ENCODE results near the gene CCDC148.

CCDC148 gene

GRCh38 chr2:158172719-158173118, 283.8 kb downstream of the CCDC148 start:
- DNase-seq (ENCODE audit: low read depth), result no peak

- no peak for DNase-seq (ENCODE audit: low read depth)
These were observed 302.0 kb downstream of the CCDC148 start for GRCh38 chr2:158154596-158154995.

DNA sequence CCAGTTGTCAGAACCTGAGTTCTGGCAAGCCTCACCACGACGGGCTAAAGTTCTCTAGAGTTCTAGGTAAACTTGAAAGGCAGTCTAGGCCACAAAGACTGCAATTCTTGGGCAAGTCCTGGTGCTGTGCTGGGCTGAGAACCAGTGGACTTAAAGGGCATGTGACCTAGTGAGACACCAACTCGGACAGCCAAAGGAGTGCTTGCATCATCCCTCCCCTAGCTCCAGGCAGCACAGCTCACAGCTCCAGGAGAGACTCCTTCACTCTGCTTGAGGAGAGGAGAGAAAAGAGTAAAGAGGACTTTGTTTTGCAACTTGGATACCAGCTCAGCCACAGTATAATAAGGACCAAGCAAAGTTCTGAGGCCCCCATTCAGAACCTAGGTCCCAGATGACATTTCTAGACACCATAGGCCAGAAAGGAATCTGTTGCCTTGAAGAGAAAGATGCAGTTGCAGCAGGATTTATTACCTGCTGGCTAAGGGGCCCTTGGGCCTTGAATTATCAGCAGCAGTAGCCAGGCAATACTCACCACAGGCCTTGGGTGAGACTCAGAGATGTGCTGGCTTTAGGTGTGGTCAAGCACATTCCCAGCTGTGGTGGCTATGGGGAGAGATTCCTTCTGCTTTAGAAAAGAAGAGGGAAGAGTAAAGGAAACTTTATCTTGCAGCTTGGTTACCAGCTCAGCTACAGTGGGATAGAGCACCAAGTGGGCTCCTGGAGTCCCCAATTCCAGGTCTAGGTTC, 303.1 kb downstream of the CCDC148 start:
- no peak for DNase-seq (ENCODE audit: low read depth)

DNA sequence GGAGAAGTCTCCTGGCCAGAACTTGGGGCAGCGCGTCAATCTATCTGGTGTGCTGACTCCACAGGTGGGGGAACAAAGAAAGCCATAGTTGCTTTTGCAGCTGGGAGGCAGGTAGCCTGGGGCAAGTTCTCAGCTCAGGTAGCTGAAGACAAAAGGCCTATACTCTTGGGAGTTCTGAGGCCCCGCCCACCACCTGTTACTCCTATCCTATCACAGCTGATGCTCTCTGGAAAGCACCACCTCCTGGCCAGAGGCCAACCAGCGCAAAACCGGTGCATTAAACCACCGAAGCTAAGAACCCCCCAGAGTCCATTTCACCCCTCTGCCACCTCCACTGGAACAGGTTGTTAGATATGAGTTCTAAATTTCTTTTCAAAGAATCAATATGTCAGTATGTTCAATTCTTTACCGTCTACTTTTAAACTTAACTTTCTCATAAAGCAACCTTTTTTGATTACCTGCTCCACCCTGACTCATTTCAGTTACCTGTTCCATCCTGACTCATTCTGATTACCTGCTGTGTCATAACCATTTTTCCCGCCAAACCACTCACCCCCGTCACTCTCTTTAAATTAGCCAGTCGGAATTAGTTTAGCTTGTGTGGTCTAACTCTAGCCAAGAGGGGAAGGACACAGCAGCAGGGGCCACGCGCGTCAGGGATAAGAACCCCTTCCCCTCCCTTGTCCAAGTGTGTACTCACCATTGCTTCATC, 311.5 kb downstream of the CCDC148 start:
- no peak for DNase-seq (ENCODE audit: low read depth)

GRCh38 chr2:158143703-158144360, 312.7 kb downstream of the CCDC148 start:
- DNase-seq (ENCODE audit: low read depth), result no peak

DNA sequence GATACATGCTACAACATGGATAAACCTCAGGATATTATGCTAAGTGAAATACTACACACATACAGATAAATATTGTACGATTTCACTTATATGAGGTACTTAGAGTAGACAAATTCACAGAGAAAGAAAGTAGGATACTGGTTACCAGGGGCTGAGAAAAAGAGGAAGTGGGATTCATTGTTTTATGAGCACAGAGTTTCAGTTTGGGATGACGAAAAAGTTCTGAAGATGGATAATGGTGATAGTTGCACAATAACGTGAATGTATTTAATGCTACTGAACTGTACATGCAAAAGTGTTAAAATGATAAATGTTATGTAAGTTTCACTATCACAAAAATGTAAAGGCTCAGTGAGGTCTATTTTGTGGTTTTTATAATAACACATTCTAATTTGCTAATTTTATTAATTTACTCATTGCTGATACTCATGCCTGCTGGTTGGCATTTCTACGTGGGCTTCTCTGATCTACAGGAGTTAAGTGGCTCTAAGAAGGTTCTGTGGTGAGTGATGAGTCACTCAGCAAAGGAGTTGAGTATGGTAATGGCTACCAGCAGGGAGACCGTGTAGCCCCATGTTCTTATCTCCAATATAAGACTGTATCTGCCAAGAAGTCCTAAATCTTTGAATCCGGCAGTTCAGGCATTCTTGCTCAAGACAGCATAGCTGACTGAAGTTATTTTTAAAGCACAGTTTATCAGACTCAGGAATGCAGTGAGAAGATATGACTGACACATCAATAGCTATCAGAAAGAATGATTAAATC, 313.8 kb downstream of the CCDC148 start:
- DNase-seq (ENCODE audit: low read depth), result no peak

- no peak for DNase-seq (ENCODE audit: low read depth)
These were observed 314.4 kb downstream of the CCDC148 start for GRCh38 chr2:158142165-158142564.

- DNase-seq (ENCODE audit: low read depth), result no peak
These were observed 316.4 kb downstream of the CCDC148 start for GRCh38 chr2:158140201-158140600.

GRCh38 chr2:158138255-158138654, 318.3 kb downstream of the CCDC148 start:
- DNase-seq (ENCODE audit: low read depth), result no peak

DNA sequence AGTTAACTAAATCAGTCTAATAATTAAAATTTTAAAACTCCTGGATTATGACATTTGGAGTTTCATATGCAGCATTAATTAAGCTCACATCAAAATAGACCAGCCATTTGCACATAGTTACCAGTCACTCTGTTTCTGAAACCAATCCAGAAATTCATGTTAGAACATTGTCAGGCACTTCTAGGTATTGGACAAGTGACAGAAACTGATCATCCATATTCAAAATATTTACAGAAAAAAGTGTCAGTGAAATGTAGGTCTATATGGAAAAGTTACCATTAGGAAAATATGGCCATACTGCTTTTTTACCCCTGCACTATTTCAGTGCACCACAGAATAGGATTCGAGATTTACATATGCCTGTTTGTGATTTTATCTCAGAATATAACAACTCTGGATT, 321.5 kb downstream of the CCDC148 start:
- no peak for DNase-seq (ENCODE audit: low read depth)

DNA sequence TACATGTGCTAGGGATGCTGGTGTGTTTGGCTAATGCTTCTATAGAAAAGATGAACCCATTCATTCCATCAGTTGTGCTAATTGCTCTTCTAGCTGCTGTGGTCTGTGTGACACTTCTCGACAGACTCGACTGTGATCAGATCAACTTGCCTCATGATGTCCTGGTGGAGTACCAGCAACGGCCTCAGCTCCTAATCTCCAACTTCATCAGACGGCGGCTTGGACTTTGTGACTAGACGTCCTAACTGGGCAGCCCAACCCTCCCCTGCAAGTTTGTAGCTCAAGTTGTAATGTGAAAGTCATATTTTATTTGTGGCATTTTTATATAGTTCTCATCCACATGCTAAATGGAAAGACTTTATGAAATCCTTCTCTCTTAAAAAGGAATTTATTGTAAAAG, 321.9 kb downstream of the CCDC148 start:
- DNase-seq (ENCODE audit: low read depth), result no peak

DNA sequence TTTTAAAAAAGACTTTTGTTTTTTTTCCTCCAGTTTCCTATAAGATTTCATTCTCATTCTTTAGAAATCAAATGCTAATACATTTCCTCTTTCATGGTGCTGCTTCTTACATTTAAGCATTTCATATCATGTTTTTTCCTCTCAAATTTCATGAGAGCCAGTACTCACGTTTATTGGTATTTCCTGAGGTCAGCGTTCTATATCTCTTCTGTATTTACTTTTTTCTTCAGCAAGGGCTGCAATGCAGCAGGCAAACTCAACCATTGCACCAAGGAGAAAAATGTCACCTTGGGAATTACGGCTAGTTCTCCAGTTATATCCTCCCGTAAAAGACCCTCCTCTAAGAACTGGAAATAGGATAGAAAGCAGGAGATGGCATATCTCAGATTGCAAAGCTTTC, 322.5 kb downstream of the CCDC148 start:
- DNase-seq (ENCODE audit: low read depth), result no peak

- DNase-seq (ENCODE audit: low read depth), result no peak
These were observed 324.5 kb downstream of the CCDC148 start for GRCh38 chr2:158131919-158132566.

DNA sequence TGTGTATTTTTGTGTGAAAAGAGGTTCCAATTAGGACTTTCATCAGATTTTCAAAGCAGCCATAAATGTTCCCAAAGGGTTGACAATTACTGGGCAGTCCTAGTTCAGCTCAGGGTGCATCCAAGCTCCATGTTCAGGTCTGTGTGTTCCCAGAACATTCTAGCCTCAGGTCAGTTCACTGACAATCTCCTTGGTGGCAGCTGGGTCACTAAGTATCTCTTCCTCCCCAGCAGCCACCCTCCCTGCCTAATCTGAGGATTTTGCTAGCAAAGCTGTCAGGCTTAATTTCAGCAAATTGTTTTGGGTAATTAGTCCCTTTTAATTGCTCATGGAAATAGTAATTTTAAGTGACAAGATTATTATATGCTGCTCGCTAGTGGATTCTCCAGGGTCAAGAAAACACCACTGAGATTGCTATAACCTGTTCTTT, 325.1 kb downstream of the CCDC148 start:
- DNase-seq (ENCODE audit: low read depth), result no peak

DNA sequence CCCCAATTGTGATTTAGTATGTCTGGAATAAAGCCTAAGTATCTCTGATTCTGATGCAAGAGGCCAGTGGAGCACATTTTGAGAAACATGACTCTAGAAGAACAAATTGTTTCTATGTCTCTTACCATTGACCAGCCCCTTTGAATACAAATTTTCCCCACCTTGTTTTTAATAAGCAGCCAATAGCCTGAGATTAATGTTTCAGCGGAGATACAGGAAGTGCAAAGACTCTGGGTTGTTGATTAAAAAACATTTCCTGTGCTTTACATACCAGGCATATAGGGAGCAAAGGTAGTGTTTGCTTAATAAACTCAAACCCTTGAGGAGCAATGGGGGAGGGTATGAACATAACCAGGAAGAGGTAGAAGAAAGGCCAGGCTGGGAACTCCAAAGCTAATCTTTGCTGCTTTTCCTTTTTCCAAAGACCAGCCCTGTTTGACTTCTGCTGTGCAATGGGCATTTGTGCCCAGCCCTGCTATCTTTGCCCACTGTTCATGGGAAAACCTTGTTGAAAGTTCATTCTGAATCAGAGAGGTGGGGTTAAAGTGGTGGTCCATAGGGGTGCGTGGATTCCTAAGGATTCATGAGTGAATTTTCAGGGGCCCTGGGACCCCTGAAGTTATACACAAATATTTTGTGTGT, 325.6 kb downstream of the CCDC148 start:
- no peak for DNase-seq (ENCODE audit: low read depth)

DNA sequence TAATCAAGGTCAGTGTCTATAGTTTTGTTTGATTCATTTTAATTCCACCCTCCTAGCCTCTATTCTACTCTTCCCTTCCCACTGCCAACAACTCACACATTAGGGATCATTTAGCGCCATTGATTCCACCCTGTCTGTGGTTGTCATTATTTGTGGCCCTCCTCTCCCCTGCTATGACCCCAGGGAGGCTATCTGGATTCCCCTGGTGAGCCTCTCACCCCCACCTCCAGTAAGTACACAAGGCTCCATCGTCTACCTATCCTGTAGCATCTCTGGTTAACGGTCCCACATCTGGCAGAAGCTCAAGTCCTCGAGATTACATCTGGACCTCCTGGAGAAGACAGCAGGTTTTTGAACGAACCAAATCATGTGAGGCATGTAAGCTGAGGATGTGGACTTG, 327.5 kb downstream of the CCDC148 start:
- DNase-seq (ENCODE audit: low read depth), result no peak

- no peak for DNase-seq (ENCODE audit: low read depth)
These were observed 328.2 kb downstream of the CCDC148 start for GRCh38 chr2:158128168-158128973.

GRCh38 chr2:158127380-158127804, 329.2 kb downstream of the CCDC148 start:
- no peak for DNase-seq (ENCODE audit: low read depth)

DNA sequence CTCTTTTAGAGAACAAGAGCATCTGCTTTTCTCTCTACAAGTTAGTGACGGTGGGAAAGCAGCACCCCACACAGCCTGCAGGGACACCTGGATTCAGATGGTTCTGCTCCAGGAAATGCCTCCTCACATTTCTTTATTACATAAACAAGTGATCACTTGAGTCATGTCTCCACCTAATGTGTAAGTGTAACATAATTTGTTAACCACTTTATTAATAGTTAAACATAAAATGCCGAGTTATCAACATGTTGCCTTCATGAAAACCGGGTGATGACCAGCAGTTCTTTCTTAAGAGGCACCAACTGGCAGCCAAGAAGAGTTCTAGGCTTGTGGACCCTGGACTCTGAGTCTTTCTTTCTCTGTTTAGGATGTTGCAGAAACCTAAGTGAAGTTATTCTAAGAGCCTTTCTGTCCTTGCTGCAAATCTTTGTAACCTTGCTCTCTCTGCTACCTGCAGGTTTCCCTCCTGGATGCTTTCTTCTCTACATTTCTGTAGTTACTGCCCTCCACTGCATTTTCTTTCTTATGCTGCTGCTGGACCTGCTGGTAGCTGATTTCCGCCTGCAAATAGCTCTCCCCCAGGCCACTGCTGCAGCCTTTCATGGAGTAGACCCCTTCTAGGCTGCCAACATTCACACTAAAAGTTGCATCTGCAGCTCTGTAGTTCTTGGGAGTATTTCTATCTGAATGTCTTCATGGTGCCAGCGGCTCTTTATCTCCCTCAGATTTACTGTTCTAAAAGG, 330.6 kb downstream of the CCDC148 start:
- DNase-seq (ENCODE audit: low read depth), result no peak

DNA sequence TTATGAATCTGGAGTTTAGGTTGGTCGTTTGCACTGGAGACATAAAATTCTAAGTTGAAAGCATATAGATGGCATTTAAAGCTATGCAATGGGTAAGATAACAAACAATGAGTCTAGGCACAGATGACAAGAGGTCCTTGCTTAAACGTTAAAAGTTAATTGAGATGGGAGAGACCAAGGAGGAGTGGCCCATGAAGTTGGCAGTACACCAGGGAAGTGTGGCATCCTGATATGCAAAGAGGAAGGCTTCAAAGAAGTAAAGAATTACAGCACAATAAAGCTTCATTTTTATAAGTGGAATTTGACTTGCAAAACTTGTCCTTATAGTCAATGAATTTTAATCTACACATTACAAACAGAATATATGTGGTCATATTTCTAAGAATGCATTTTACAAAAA, 331.7 kb downstream of the CCDC148 start:
- DNase-seq (ENCODE audit: low read depth), result no peak
